HUES6 (cell line): ENCODE results near the gene RPL27A.

Experiments used
- H3K27ac ChIP-seq: 2 replicates; pipeline ENCODE4 v1.7.0; 2013; ENCODE audit warnings: low read depth, mild to moderate bottlenecking, low read length, inconsistent platforms
- H3K27me3 ChIP-seq: 2 replicates; pipeline ENCODE4 v1.6.1; 2013; ENCODE audit warnings: low read length; ENCODE audit not compliant: control insufficient read depth, insufficient read depth
- H3K36me3 ChIP-seq: 2 replicates; pipeline ENCODE4 v1.6.1; 2013; ENCODE audit warnings: low read length; ENCODE audit not compliant: control insufficient read depth, insufficient read depth
- H3K4me1 ChIP-seq: 2 replicates; pipeline ENCODE4 v1.6.1; 2013; ENCODE audit warnings: low read length; ENCODE audit not compliant: control insufficient read depth, insufficient read depth
- H3K4me3 ChIP-seq: 2 replicates; pipeline ENCODE4 v1.5.1; 2013; ENCODE audit warnings: low read depth, low read length
- H3K9ac ChIP-seq: one replicate; pipeline ENCODE4 v1.6.1; 2013; ENCODE audit warnings: mild to moderate bottlenecking, low read length
- H3K9me3 ChIP-seq: 2 replicates; pipeline ENCODE4 v1.6.1; 2013; ENCODE audit warnings: low read depth, low read length; ENCODE audit not compliant: control insufficient read depth, insufficient read depth

Gene RPL27A

GRCh38 chr11:8721609-8722500 is 39.3 kb downstream of the RPL27A start:
- no peaks in the 10 kb centered on the region for H3K9me3 ChIP-seq
- no peak overlapping the region for H3K4me3 ChIP-seq
- H3K36me3 ChIP-seq: peaks cover 12% of the 10 kb centered on the region
- peak overlapping the region; percentile 28 for H3K9ac ChIP-seq
- H3K27me3 ChIP-seq: no peaks in the 10 kb centered on the region
- no peak overlapping the region; the same call in 1 of the 2 replicates for H3K27ac ChIP-seq
- peaks cover 69% of the 10 kb centered on the region for H3K4me1 ChIP-seq

- H3K27ac ChIP-seq: no peak overlapping the region
- no peaks in the 10 kb centered on the region for H3K9me3 ChIP-seq
- peaks cover 62% of the 10 kb centered on the region for H3K4me1 ChIP-seq
- H3K4me3 ChIP-seq: no peak overlapping the region
- peaks cover 5% of the 10 kb centered on the region; the same call in 1 of the 2 replicates for H3K36me3 ChIP-seq
- H3K27me3 ChIP-seq: no peaks in the 10 kb centered on the region
- no peak overlapping the region for H3K9ac ChIP-seq
These were observed 40.2 kb downstream of the RPL27A start for GRCh38 chr11:8722809-8723208.

- Histone ChIP-seq H3K9ac (no peak overlapping the region), H3K4me3 (no peak overlapping the region), H3K27ac (no peak overlapping the region), H3K36me3 (peaks cover 5% of the 10 kb centered on the region; the same call in 1 of the 2 replicates), H3K4me1 (peaks cover 55% of the 10 kb centered on the region), H3K9me3 (no peaks in the 10 kb centered on the region), H3K27me3 (no peaks in the 10 kb centered on the region)
These were observed 41.1 kb downstream of the RPL27A start for GRCh38 chr11:8723711-8724110.

GRCh38 chr11:8724682-8725081 is 42.1 kb downstream of the RPL27A start:
- peaks cover 45% of the 10 kb centered on the region for H3K4me1 ChIP-seq
- no peak overlapping the region for H3K4me3 ChIP-seq
- peaks cover 5% of the 10 kb centered on the region; the same call in 1 of the 2 replicates for H3K36me3 ChIP-seq
- no peaks in the 10 kb centered on the region for H3K27me3 ChIP-seq
- no peak overlapping the region for H3K9ac ChIP-seq
- no peaks in the 10 kb centered on the region for H3K9me3 ChIP-seq
- no peak overlapping the region for H3K27ac ChIP-seq

GRCh38 chr11:8726395-8726794 is 43.8 kb downstream of the RPL27A start:
- Histone ChIP-seq H3K36me3 (peaks cover 5% of the 10 kb centered on the region; the same call in 1 of the 2 replicates), H3K9me3 (no peaks in the 10 kb centered on the region), H3K27ac (no peak overlapping the region), H3K27me3 (no peaks in the 10 kb centered on the region), H3K4me3 (no peak overlapping the region), H3K9ac (no peak overlapping the region), H3K4me1 (peaks cover 28% of the 10 kb centered on the region)

GRCh38 chr11:8728563-8728962 is 46.0 kb downstream of the RPL27A start:
- Histone ChIP-seq H3K9ac (no peak overlapping the region), H3K27me3 (no peaks in the 10 kb centered on the region), H3K27ac (no peak overlapping the region), H3K4me3 (no peak overlapping the region), H3K36me3 (peaks cover 5% of the 10 kb centered on the region; the same call in 1 of the 2 replicates), H3K9me3 (no peaks in the 10 kb centered on the region), H3K4me1 (peaks cover 19% of the 10 kb centered on the region; the same call in 1 of the 2 replicates)

GRCh38 chr11:8729067-8729466 is 46.5 kb downstream of the RPL27A start:
- Histone ChIP-seq H3K36me3 (peaks cover 5% of the 10 kb centered on the region; the same call in 1 of the 2 replicates), H3K9me3 (no peaks in the 10 kb centered on the region), H3K27ac (no peak overlapping the region), H3K9ac (no peak overlapping the region), H3K4me3 (no peak overlapping the region), H3K27me3 (no peaks in the 10 kb centered on the region), H3K4me1 (peaks cover 21% of the 10 kb centered on the region; the same call in 1 of the 2 replicates)

GRCh38 chr11:8729837-8730696 is 47.5 kb downstream of the RPL27A start:
- no peaks in the 10 kb centered on the region for H3K27me3 ChIP-seq
- H3K4me3 ChIP-seq: no peak overlapping the region
- no peaks in the 10 kb centered on the region for H3K9me3 ChIP-seq
- H3K36me3 ChIP-seq: peaks cover 5% of the 10 kb centered on the region; the same call in 1 of the 2 replicates
- H3K27ac ChIP-seq: no peak overlapping the region
- H3K4me1 ChIP-seq: peaks cover 21% of the 10 kb centered on the region; the same call in 1 of the 2 replicates
- no peak overlapping the region for H3K9ac ChIP-seq

GRCh38 chr11:8730697-8731020 is 48.1 kb downstream of the RPL27A start:
- Histone ChIP-seq H3K27me3 (no peaks in the 10 kb centered on the region), H3K4me3 (no peak overlapping the region), H3K27ac (no peak overlapping the region), H3K9ac (no peak overlapping the region), H3K9me3 (no peaks in the 10 kb centered on the region), H3K36me3 (peaks cover 4% of the 10 kb centered on the region; the same call in 1 of the 2 replicates), H3K4me1 (peaks cover 21% of the 10 kb centered on the region; the same call in 1 of the 2 replicates)

GRCh38 chr11:8731647-8732323 is 49.2 kb downstream of the RPL27A start:
- Histone ChIP-seq H3K4me3 (no peak overlapping the region), H3K9me3 (no peaks in the 10 kb centered on the region), H3K4me1 (peaks cover 21% of the 10 kb centered on the region; the same call in 1 of the 2 replicates), H3K9ac (no peak overlapping the region), H3K36me3 (no peaks in the 10 kb centered on the region), H3K27ac (no peak overlapping the region), H3K27me3 (no peaks in the 10 kb centered on the region)
